LHCN-M2 (cell line): ENCODE measurements around the gene ZGRF1. TPM values are rescaled to one million over a fixed set of nuclear protein-coding genes. Genes with fewer than 3 reads are reported as not detected.
"Not testable (repeated sequence)": the region's sequence is repeated elsewhere in the genome, so short reads cannot be mapped to it uniquely, and the experiment has no call there.

Experiments
- DNase-seq: peaks from one replicate; pipeline ENCODE4 v3.0.0-alpha.2; 2012; ENCODE audit warnings: low read depth
- polyA plus RNA-seq: library from polyadenylated mRNA; unstranded; fragments of >200 nt; gene quantifications from one replicate; pipeline ENCODE4 v1.2.1, GENCODE V29; 2012; ENCODE audit warnings: missing spikeins
- total RNA-seq: library from RNA; depleted of rRNA; stranded (reverse); fragments of >200 nt; gene quantifications from 2 replicates; pipeline ENCODE4 v1.2.3, GENCODE V29; 2014; rRNA removed

Gene ZGRF1
- 14.9 and 17.4 TPM in 2 replicates for total RNA-seq
- 1.4 TPM for polyA plus RNA-seq

- DNase-seq = peak; percentile 99
Measured at GRCh38 chr4:112636688-112637551, at the start of gene ZGRF1, which contains the start of gene LARP7. ZGRF1 (minus strand) TSS chr4:112636909; CDS start chr4:112633176, 3,733 bp downstream. LARP7 (plus strand) TSS chr4:112637143; CDS start chr4:112644670, 7,527 bp downstream.

- DNase-seq = no peak
Measured at GRCh38 chr4:112680996-112681395, 44.3 kb upstream of the ZGRF1 start.

- no peak for DNase-seq
Measured at GRCh38 chr4:112677519-112678091, 40.9 kb upstream of the ZGRF1 start.

GRCh38 chr4:112674376-112674775 is 37.7 kb upstream of the ZGRF1 start:
- no peak for DNase-seq

- DNase-seq = no peak
Measured at GRCh38 chr4:112673686-112674085, 37.0 kb upstream of the ZGRF1 start.

GRCh38 chr4:112673076-112673475 is 36.4 kb upstream of the ZGRF1 start:
- no peak for DNase-seq

- no peak for DNase-seq
Measured at GRCh38 chr4:112668131-112668530, 31.4 kb upstream of the ZGRF1 start.

- DNase-seq = no peak
Measured at GRCh38 chr4:112664611-112665010, 27.9 kb upstream of the ZGRF1 start.

- not testable (repeated sequence) for DNase-seq
Measured at GRCh38 chr4:112656115-112656514, 19.4 kb upstream of the ZGRF1 start.

- DNase-seq = no peak
Measured at GRCh38 chr4:112655270-112655669, 18.6 kb upstream of the ZGRF1 start.

- DNase-seq = no peak
Measured at GRCh38 chr4:112652216-112652615, 15.5 kb upstream of the ZGRF1 start.

GRCh38 chr4:112651641-112652040 is 14.9 kb upstream of the ZGRF1 start:
- DNase-seq = no peak

- DNase-seq = no peak
Measured at GRCh38 chr4:112650332-112650731, 13.6 kb upstream of the ZGRF1 start.

- no peak for DNase-seq
Measured at GRCh38 chr4:112649055-112649408, 12.3 kb upstream of the ZGRF1 start.

GRCh38 chr4:112648263-112649054 is 11.8 kb upstream of the ZGRF1 start:
- DNase-seq = no peak

GRCh38 chr4:112647785-112648184 is 11.1 kb upstream of the ZGRF1 start:
- no peak for DNase-seq

GRCh38 chr4:112646632-112647537 is 10.2 kb upstream of the ZGRF1 start:
- DNase-seq = no peak

- DNase-seq = no peak
Measured at GRCh38 chr4:112645541-112646329, 9.0 kb upstream of the ZGRF1 start.

GRCh38 chr4:112644595-112645535 is 8.2 kb upstream of the ZGRF1 start:
- not testable (repeated sequence) for DNase-seq
